SK-N-MC (cell line): ENCODE results near the gene HTR4.

Experiments
- EZH2 ChIP-seq: fragments of 200-600 bp; sonication (generic); IDR thresholded peaks from one replicate; pipeline ENCODE4 v1.6.1; 2017; ENCODE audit warnings: antibody characterized with exemption
- POLR2AphosphoS5 ChIP-seq: IDR thresholded peaks from 2 replicates; pipeline ENCODE4 v1.6.1; 2012; ENCODE audit warnings: mild to moderate bottlenecking, low read depth, low read length, borderline replicate concordance

DNA sequence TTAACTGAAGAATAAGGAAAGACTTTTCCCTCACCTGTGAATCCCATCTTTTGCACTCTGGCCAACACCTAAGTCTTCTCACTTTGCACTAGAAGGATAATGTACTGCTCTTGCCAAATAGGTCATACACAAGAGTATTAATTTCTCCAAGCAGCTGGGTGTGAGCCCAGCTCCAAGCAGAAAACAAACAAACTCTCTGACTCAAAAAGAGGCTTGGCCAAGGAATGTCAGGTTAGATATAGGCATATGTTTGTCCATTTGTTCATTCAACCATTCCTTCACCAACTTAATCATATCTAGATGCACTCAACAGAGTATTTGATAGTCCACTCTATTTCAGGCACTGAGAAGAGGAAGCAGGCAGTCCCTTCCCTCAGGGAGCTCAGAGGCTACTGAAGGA is 84.4 kb downstream of the HTR4 start:
- no peak for TF ChIP-seq POLR2AphosphoS5
- no peak for TF ChIP-seq EZH2
